GM06990 (cell line): Measurements from ENCODE around the gene ZNF511.

Experiments used
- DNase-seq: peaks from one replicate; pipeline ENCODE4 v3.0.0-alpha.2; 2011; ENCODE audit not compliant: insufficient read length; ENCODE audit errors: extremely low read depth
- H3K27me3 ChIP-seq: replicated peaks from 2 replicates; pipeline ENCODE4 v1.6.0; 2011; ENCODE audit warnings: low read length; ENCODE audit not compliant: control insufficient read depth, insufficient read depth
- H3K36me3 ChIP-seq: 2 replicates; pipeline ENCODE4 v1.5.1; 2011; ENCODE audit warnings: low read length; ENCODE audit not compliant: control insufficient read depth, insufficient read depth
- H3K4me3 ChIP-seq: replicated peaks from 2 replicates; pipeline ENCODE4 v1.5.1; 2011; ENCODE audit warnings: low read depth, mild to moderate bottlenecking, control low read depth, low read length
- TF ChIP-seq, protein P1 (sequence below): IDR thresholded peaks from 2 replicates; pipeline ENCODE4 v1.5.1; 2011; ENCODE audit warnings: low read length, control low read depth, mild to moderate bottlenecking, inconsistent platforms; ENCODE audit not compliant: insufficient read depth, poor library complexity, severe bottlenecking

The ZNF511 gene

DNA sequence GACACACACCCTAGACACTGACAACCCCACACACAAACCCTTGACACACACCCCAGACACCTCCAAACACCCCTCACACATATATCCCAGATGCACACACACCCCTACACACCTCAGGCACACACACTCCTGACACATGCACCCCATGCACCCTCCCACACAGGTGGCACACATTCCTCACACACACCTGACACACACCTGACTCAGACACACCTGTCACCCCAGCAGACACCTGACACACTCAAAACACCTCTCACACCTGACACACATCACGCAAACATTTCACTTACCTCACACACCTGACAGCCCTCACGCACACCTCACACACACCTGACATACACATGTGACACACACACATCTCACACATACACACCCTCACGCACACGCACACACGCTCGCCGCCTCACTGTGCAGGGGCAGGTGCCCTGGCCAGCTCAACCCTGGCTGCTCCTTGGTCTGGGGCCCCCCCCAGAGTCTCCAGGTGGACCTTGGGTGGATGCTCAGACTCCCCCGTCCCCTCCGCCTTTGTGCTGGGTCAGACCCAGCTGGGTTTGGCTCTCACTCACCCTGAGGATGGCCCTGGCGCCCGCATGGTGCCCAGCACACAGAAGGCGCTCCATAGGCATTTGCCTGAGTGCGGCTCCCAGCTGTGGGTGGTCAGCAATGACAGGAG is 31.1 kb downstream of the ZNF511 start:
- Histone ChIP-seq H3K27me3 (no peaks in the 10 kb centered on the region), H3K36me3 (no peaks in the 10 kb centered on the region), H3K4me3 (no peak overlapping the region)
- no peak for DNase-seq
- TF ChIP-seq, protein P1, sequence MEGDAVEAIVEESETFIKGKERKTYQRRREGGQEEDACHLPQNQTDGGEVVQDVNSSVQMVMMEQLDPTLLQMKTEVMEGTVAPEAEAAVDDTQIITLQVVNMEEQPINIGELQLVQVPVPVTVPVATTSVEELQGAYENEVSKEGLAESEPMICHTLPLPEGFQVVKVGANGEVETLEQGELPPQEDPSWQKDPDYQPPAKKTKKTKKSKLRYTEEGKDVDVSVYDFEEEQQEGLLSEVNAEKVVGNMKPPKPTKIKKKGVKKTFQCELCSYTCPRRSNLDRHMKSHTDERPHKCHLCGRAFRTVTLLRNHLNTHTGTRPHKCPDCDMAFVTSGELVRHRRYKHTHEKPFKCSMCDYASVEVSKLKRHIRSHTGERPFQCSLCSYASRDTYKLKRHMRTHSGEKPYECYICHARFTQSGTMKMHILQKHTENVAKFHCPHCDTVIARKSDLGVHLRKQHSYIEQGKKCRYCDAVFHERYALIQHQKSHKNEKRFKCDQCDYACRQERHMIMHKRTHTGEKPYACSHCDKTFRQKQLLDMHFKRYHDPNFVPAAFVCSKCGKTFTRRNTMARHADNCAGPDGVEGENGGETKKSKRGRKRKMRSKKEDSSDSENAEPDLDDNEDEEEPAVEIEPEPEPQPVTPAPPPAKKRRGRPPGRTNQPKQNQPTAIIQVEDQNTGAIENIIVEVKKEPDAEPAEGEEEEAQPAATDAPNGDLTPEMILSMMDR: no peak

DNA sequence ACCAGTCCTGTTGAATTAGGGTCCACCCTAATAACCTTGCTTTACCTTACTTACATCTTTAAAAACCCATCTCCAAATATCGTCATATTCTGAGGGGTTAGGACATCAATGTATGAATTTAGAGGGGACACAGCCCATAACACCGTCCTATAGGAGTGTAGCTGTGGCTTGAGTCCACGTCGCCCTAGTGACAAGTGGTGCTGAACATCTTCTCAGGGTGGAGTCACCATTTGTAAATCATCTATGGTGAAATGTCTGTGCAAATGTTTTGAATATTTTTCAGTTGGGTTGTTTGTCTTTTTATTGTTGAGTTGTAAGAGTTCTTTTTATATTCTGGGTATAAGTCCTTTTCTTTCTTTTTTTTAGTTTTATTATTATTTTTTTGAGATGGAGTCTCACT is 33.3 kb downstream of the ZNF511 start:
- no peak for DNase-seq
- TF ChIP-seq, protein P1: no peak
- no peaks in the 10 kb centered on the region for H3K36me3 ChIP-seq
- no peaks in the 10 kb centered on the region for H3K27me3 ChIP-seq
- H3K4me3 ChIP-seq: no peak overlapping the region

DNA sequence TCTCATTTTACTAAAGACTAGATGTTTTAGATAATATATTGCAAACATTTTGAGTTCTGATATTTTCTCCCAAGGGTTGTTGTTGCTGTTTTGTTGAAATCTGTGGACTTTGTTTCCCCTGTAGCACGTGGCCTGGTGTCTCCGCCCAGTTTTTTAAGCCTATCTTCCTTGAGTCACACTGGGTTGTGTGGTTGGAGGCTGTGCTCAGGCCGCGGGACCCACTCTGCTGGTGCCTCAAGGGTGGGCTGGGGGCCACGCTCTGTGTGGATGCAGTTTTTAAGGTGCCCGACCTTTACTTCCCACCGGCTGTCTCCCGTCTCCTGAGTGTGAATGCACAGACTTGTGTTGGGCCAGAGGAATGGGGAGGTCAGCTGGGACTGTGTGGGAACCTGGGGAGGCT is 34.2 kb downstream of the ZNF511 start:
- TF ChIP-seq, protein P1: no peak
- H3K36me3 ChIP-seq: no peaks in the 10 kb centered on the region
- H3K27me3 ChIP-seq: no peaks in the 10 kb centered on the region
- no peak for DNase-seq
- H3K4me3 ChIP-seq: no peak overlapping the region

DNA sequence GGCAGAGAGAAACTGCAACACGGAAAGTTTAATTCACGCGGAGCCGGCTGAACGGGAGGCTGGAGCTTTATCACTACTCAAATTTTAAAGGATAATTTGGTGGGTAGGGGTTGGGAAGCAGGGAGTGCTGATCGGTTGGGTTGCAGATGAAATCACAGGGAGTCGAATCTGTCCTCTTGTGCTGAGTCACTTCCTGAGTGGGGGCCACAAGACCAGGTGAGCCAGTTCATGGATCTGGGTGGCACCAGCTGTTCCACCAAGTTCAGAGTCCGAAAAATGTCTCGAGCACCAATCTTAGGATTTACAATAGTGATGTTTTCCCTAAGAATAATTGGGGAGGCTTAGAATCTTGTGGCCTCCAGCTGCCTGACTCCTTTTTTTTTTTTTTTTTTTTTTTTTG is 34.8 kb downstream of the ZNF511 start:
- TF ChIP-seq, protein P1: no peak
- Histone ChIP-seq H3K4me3 (no peak overlapping the region), H3K36me3 (no peaks in the 10 kb centered on the region), H3K27me3 (no peaks in the 10 kb centered on the region)
- DNase-seq: no peak

GRCh38 chr10:133344236-133344635 is 35.5 kb downstream of the ZNF511 start:
- Histone ChIP-seq H3K36me3 (no peaks in the 10 kb centered on the region), H3K27me3 (no peaks in the 10 kb centered on the region), H3K4me3 (no peak overlapping the region)
- no peak for DNase-seq
- TF ChIP-seq, protein P1: no peak

DNA sequence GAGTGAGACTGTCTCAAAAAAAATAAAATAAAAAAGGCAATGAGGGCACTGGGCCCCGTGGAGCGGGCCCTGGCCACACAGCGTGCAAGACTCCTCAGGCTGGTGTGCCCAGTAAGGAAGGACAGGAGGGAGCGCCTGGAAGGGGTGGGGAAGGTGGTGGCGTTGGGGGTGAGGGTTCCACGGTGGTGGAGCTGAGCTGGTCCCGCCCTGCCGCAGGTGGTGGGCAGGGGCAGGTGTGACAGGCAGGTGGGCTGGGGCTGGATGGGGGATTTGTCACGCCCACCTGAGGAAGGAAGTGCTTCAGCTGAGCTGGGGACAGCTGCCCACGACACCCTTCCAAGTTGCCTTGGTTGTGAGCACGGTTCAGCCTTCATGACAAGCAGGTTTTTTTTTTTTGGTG is 37.7 kb downstream of the ZNF511 start:
- no peaks in the 10 kb centered on the region; the same call in 1 of the 2 replicates for H3K27me3 ChIP-seq
- no peak overlapping the region for H3K4me3 ChIP-seq
- H3K36me3 ChIP-seq: no peaks in the 10 kb centered on the region
- DNase-seq: no peak
- TF ChIP-seq, protein P1: no peak
